ENCODE results near the gene SLC34A1. TPM values are rescaled to one million over a fixed set of nuclear protein-coding genes. Genes with fewer than 3 reads are reported as not detected.

Gene SLC34A1
- total and polyA plus RNA-seq, 2 experiments from 2014 or later, result not detected

DNA sequence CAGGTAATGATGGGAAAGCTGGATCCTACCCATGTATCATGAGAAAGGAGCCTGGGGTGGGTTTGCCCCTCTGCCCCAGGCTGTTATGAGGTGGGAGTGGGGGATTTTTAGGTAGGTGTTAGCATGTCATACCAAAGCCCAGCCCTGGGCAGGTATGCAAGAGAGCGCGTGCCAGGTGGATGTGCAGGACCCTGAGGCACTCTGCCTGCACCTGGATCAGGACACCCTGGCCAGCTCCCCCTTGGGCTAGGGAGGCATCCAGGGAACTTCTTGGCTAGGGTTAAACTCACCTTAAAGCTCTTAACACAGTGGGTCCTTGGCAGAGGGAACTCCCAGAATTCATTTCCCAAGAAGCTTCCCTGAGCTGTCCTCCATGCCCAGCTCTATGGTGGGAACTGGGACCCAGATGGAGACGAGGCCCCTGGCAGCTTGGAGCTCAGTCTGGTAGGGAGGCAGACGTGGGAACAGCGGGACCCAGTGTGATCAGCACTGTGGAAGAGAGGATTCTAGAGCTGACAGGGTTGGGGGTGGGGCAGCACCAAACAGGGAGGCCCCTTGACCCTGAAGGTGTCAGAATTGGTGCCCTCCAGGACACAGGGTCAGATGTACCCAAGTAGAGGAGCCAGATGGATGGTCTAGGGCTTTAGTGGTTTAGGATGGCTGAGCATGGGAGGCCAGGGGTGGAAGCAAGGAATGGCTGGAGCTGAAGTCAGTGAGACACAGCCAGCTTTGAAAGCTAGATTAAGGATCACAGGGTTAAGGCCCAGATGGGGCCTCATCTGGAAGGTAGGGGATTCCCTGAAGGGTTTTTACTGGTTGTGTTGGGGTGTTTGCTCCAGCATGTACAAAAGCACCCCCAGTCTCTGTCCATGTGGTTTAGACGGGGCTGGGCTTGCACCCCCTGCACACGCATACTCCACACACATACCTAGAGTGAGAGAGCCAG lies 60.1 kb downstream of the SLC34A1 start (continued):
- TF ChIP-seq, protein P1, sequence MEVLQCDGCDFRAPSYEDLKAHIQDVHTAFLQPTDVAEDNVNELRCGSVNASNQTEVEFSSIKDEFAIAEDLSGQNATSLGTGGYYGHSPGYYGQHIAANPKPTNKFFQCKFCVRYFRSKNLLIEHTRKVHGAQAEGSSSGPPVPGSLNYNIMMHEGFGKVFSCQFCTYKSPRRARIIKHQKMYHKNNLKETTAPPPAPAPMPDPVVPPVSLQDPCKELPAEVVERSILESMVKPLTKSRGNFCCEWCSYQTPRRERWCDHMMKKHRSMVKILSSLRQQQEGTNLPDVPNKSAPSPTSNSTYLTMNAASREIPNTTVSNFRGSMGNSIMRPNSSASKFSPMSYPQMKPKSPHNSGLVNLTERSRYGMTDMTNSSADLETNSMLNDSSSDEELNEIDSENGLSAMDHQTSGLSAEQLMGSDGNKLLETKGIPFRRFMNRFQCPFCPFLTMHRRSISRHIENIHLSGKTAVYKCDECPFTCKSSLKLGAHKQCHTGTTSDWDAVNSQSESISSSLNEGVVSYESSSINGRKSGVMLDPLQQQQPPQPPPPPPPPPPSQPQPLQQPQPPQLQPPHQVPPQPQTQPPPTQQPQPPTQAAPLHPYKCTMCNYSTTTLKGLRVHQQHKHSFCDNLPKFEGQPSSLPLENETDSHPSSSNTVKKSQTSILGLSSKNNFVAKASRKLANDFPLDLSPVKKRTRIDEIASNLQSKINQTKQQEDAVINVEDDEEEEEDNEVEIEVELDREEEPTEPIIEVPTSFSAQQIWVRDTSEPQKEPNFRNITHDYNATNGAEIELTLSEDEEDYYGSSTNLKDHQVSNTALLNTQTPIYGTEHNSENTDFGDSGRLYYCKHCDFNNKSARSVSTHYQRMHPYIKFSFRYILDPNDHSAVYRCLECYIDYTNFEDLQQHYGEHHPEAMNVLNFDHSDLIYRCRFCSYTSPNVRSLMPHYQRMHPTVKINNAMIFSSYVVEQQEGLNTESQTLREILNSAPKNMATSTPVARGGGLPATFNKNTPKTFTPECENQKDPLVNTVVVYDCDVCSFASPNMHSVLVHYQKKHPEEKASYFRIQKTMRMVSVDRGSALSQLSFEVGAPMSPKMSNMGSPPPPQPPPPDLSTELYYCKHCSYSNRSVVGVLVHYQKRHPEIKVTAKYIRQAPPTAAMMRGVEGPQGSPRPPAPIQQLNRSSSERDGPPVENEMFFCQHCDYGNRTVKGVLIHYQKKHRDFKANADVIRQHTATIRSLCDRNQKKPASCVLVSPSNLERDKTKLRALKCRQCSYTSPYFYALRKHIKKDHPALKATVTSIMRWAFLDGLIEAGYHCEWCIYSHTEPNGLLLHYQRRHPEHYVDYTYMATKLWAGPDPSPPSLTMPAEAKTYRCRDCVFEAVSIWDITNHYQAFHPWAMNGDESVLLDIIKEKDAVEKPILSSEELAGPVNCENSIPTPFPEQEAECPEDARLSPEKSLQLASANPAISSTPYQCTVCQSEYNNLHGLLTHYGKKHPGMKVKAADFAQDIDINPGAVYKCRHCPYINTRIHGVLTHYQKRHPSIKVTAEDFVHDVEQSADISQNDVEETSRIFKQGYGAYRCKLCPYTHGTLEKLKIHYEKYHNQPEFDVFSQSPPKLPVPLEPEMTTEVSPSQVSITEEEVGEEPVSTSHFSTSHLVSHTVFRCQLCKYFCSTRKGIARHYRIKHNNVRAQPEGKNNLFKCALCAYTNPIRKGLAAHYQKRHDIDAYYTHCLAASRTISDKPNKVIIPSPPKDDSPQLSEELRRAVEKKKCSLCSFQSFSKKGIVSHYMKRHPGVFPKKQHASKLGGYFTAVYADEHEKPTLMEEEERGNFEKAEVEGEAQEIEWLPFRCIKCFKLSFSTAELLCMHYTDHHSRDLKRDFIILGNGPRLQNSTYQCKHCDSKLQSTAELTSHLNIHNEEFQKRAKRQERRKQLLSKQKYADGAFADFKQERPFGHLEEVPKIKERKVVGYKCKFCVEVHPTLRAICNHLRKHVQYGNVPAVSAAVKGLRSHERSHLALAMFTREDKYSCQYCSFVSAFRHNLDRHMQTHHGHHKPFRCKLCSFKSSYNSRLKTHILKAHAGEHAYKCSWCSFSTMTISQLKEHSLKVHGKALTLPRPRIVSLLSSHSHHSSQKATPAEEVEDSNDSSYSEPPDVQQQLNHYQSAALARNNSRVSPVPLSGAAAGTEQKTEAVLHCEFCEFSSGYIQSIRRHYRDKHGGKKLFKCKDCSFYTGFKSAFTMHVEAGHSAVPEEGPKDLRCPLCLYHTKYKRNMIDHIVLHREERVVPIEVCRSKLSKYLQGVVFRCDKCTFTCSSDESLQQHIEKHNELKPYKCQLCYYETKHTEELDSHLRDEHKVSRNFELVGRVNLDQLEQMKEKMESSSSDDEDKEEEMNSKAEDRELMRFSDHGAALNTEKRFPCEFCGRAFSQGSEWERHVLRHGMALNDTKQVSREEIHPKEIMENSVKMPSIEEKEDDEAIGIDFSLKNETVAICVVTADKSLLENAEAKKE (CRISPR knock-in tag; IDR thresholded peaks at IDR 0.05), result no peak
- no peak; the same call in 1 of the 2 replicates for TF ChIP-seq POLR2AphosphoS5 (IDR thresholded peaks at IDR 0.05; ENCODE audit: low read depth)
- no peak for TF ChIP-seq NANOG (IDR thresholded peaks at IDR 0.05; ENCODE audit: borderline replicate concordance)
- no peak for TF ChIP-seq EZH2phosphoT487 (IDR thresholded peaks at IDR 0.05; ENCODE audit: unreplicated experiment)
- TF ChIP-seq EZH2 (IDR thresholded peaks at IDR 0.05; ENCODE audit: low read depth, unreplicated experiment), result no peak
- no peak for TF ChIP-seq ZNF114 (CRISPR knock-in tag; IDR thresholded peaks at IDR 0.05)
- TF ChIP-seq, protein P2, sequence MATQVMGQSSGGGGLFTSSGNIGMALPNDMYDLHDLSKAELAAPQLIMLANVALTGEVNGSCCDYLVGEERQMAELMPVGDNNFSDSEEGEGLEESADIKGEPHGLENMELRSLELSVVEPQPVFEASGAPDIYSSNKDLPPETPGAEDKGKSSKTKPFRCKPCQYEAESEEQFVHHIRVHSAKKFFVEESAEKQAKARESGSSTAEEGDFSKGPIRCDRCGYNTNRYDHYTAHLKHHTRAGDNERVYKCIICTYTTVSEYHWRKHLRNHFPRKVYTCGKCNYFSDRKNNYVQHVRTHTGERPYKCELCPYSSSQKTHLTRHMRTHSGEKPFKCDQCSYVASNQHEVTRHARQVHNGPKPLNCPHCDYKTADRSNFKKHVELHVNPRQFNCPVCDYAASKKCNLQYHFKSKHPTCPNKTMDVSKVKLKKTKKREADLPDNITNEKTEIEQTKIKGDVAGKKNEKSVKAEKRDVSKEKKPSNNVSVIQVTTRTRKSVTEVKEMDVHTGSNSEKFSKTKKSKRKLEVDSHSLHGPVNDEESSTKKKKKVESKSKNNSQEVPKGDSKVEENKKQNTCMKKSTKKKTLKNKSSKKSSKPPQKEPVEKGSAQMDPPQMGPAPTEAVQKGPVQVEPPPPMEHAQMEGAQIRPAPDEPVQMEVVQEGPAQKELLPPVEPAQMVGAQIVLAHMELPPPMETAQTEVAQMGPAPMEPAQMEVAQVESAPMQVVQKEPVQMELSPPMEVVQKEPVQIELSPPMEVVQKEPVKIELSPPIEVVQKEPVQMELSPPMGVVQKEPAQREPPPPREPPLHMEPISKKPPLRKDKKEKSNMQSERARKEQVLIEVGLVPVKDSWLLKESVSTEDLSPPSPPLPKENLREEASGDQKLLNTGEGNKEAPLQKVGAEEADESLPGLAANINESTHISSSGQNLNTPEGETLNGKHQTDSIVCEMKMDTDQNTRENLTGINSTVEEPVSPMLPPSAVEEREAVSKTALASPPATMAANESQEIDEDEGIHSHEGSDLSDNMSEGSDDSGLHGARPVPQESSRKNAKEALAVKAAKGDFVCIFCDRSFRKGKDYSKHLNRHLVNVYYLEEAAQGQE (IDR thresholded peaks at IDR 0.05; ENCODE audit: unreplicated experiment), result no peak
- no peak for TF ChIP-seq STAT1 (IDR thresholded peaks at IDR 0.05; ENCODE audit: unreplicated experiment)
- TF ChIP-seq CREB1 (CRISPR knock-in tag; IDR thresholded peaks at IDR 0.05; ENCODE audit: low read depth), result no peak

All from GM23338 (cell line).